ENCODE results near the gene ZNF70.

ZNF70 gene

DNA sequence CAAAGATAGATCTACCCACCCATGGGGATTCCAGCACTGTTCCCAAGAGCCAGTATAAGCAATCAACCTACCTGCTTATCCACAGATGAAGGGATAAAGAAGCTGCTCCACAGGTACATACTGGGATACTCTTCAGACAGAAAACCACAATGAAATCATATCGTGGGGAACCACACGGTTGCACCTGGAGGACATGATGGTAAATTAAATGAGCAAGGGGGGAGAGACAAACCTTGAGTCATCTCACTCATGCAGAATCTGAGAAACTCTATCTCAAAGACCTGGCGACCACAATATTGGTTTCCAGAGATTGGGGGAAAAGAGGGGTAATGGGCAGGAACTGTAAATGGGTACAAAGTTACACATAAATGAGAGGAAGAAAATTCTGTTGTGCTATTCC lies 45.6 kb downstream of the ZNF70 start:
- Histone ChIP-seq H3K9me3 (no peaks in the 10 kb centered on the region), H3K36me3 (peaks cover 43 to 98% (median 72%) of the 10 kb centered on the region in 3 donors), H3K4me3 (no peak overlapping the region), H3K27me3 (no peaks in the 10 kb centered on the region), H3K27ac (no peak overlapping the region), H3K4me1 (no peaks in the 10 kb centered on the region)
- TF ChIP-seq, protein P1, sequence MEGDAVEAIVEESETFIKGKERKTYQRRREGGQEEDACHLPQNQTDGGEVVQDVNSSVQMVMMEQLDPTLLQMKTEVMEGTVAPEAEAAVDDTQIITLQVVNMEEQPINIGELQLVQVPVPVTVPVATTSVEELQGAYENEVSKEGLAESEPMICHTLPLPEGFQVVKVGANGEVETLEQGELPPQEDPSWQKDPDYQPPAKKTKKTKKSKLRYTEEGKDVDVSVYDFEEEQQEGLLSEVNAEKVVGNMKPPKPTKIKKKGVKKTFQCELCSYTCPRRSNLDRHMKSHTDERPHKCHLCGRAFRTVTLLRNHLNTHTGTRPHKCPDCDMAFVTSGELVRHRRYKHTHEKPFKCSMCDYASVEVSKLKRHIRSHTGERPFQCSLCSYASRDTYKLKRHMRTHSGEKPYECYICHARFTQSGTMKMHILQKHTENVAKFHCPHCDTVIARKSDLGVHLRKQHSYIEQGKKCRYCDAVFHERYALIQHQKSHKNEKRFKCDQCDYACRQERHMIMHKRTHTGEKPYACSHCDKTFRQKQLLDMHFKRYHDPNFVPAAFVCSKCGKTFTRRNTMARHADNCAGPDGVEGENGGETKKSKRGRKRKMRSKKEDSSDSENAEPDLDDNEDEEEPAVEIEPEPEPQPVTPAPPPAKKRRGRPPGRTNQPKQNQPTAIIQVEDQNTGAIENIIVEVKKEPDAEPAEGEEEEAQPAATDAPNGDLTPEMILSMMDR (IDR thresholded peaks at IDR 0.05): no peak
- DNase-seq: no peak
- intact Hi-C loops (cut with DNase I; ENCODE audit: low total_unique reads): no loop called here

DNA sequence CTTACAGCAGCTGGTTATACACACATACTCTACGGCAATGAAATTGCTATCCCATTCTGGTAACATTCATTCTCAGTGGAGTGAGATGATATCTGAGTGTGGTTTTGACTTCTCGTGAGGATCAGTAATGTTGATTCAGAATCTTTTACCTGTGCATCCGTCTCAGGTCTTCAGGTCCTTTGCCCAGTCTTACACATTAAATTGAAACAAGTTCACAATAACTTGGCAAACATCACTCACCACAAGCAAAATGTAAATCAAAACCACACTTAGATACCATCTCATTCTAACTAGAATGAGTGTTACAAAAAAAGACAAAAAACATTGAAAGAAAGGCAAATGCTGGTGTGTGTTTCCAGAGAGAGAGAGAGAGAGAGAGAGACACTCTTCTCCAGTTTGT lies 46.1 kb downstream of the ZNF70 start:
- H3K4me1 ChIP-seq: no peaks in the 10 kb centered on the region
- no peaks in the 10 kb centered on the region for H3K9me3 ChIP-seq
- no peak overlapping the region for H3K4me3 ChIP-seq
- intact Hi-C loops (cut with DNase I; ENCODE audit: low total_unique reads): no loop called here
- H3K27me3 ChIP-seq: no peaks in the 10 kb centered on the region
- TF ChIP-seq, protein P1 (IDR thresholded peaks at IDR 0.05): no peak
- no peak overlapping the region for H3K27ac ChIP-seq
- DNase-seq: no peak
- H3K36me3 ChIP-seq: peaks cover 43 to 98% (median 71%) of the 10 kb centered on the region in 3 donors

DNA sequence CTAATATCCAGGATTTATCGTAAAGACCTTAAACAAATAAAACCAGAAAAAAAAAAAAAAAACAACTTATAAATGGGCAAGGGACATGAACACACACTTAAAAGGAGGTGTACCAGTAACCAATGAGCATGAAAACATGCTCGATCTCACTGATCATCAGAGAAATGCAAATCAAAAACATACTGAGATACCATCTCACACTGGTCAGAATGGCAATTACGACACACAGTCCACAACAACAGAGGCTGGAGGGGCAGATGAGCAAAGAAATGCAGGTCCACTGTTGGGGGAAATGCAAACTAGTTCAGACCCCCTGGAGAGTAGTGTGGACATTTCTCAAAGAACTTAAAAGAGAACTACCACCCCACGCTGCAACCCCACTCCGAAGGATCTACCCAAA lies 46.9 kb downstream of the ZNF70 start:
- no peak overlapping the region for H3K4me3 ChIP-seq
- H3K36me3 ChIP-seq: peaks cover 43 to 96% (median 74%) of the 10 kb centered on the region in 3 donors
- H3K27ac ChIP-seq: no peak overlapping the region
- H3K27me3 ChIP-seq: no peaks in the 10 kb centered on the region
- H3K9me3 ChIP-seq: no peaks in the 10 kb centered on the region
- intact Hi-C loops (cut with DNase I; ENCODE audit: low total_unique reads): no loop called here
- TF ChIP-seq, protein P1 (IDR thresholded peaks at IDR 0.05): no peak
- no peak for DNase-seq
- H3K4me1 ChIP-seq: no peaks in the 10 kb centered on the region

DNA sequence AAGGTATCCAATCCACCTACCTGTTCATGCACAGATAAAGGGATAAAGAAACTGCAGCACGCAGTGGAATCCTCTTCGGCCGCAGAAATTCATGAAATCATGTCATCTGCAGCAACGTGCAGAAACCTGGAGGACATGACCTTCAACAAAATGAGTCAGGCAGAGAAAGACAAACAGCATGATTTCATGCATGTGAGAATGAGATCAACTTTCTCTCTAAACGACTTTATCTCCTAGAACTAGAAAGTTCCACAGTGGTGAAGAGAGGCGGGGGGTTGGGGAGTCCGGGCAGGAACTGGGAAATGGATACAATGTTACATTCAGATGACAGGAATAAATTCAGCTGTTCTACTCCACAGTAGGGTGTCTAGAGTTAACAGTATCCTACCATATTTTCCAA lies 50.2 kb downstream of the ZNF70 start:
- TF ChIP-seq, protein P1 (IDR thresholded peaks at IDR 0.05): no peak
- no peak for DNase-seq
- peaks cover 17 to 92% (median 61%) of the 10 kb centered on the region in 3 donors for H3K36me3 ChIP-seq
- H3K4me1 ChIP-seq: no peaks in the 10 kb centered on the region
- no peaks in the 10 kb centered on the region for H3K9me3 ChIP-seq
- intact Hi-C loops (cut with DNase I; ENCODE audit: low total_unique reads): no loop called here
- no peaks in the 10 kb centered on the region for H3K27me3 ChIP-seq
- H3K27ac ChIP-seq: no peak overlapping the region
- no peak overlapping the region for H3K4me3 ChIP-seq

DNA sequence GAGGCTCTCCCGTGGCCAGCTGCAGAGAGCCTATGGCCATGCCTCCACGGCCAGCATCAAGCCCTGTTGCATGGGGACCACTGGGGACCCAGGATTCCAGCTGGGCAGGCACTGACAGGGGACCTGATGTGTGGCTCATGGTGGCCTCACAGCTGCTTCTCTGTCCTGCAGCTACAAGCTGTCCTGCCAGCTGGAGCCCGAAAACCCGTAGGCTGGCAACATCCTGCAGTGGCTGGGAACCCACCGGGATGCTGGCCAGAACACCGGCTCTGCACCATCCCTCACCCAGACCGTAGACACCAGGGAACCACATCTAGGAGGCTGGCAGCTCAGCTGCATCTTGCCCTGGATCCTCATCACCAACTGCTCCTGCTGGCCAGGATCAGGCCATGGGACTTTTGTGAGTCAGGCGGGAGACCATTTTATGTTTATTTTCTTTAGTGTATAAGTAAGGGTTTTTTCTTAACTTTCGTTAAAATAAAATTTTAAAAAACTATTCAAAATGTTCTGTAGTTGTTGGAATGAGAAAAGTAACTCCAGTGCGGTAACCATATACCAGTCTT lies 52.2 kb downstream of the ZNF70 start:
- Histone ChIP-seq H3K4me1 (no peaks in the 10 kb centered on the region), H3K9me3 (no peaks in the 10 kb centered on the region), H3K27me3 (no peaks in the 10 kb centered on the region), H3K4me3 (no peak overlapping the region), H3K27ac (no peak overlapping the region), H3K36me3 (peaks cover 31 to 92% (median 67%) of the 10 kb centered on the region in 3 donors)
- DNase-seq: no peak
- TF ChIP-seq, protein P1 (IDR thresholded peaks at IDR 0.05): no peak
- intact Hi-C loops (cut with DNase I; ENCODE audit: low total_unique reads): no loop called here

DNA sequence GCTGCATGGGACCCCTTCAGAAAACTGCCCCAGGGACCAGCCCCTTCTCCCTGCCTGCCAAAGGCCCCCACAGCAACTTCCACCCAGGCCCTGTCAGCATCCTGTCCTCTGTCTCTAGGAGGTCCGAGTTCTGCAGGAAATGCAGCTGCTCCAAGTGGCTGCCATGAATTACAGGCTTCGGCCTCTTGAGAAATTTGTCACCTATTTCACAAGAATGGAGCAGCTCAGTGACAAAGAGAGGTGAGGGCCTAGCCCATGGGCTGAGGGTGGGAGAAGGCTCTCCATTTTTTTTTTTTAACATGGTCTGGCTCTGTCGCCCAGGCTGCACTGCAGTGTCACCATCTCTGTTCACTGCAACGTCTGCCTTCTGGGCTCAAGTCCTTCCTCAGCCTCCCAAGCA lies 52.8 kb downstream of the ZNF70 start:
- DNase-seq: no peak
- H3K9me3 ChIP-seq: no peaks in the 10 kb centered on the region
- H3K27ac ChIP-seq: no peak overlapping the region
- TF ChIP-seq, protein P1 (IDR thresholded peaks at IDR 0.05): no peak
- intact Hi-C loops (cut with DNase I; ENCODE audit: low total_unique reads): no loop called here
- peaks cover 35 to 92% (median 73%) of the 10 kb centered on the region in 3 donors for H3K36me3 ChIP-seq
- no peaks in the 10 kb centered on the region for H3K27me3 ChIP-seq
- no peak overlapping the region for H3K4me3 ChIP-seq
- H3K4me1 ChIP-seq: no peaks in the 10 kb centered on the region
